IMR-90 (cell line): ENCODE results near the gene MTR. TPM values are rescaled to one million over a fixed set of nuclear protein-coding genes. Genes with fewer than 3 reads are reported as not detected.

ENCODE experiments used
- ATAC-seq: fragments of 200-7000 bp; cut with Tn5 transposase; 2 replicates; pipeline ENCODE4 v1.9.1; 2020; ENCODE audit warnings: low read depth, mild to moderate bottlenecking, moderate library complexity
- BruUV-seq: library from RNA; stranded (reverse); fragments of 400-500 nt; replicated peaks from 2 replicates; lab custom pipeline; 2021; lab: Mats Ljungman, UMichigan
- CTCF ChIA-PET: fragments of 300-600 bp; formaldehyde crosslinking; extraction: SDS; loops from one replicate; lab custom pipeline; 2021; ENCODE audit warnings: antibody characterized with exemption; lab: Yijun Ruan, JAX
- POLR2A ChIA-PET: fragments of 300-600 bp; sonication (Branson Sonifier 250); formaldehyde crosslinking; loops from one replicate; lab custom pipeline; 2022; ENCODE audit warnings: antibody characterized with exemption; ENCODE audit not compliant: unreplicated experiment; lab: Charles Lee
- DNase-seq: peaks from one replicate; pipeline ENCODE4 v3.0.0; 2013
- H2AFZ ChIP-seq: replicated peaks from 2 replicates; pipeline ENCODE3; 2013; ENCODE audit warnings: low read length, mild to moderate bottlenecking; ENCODE audit not compliant: poor library complexity
- H2AK5ac ChIP-seq: 2 replicates; pipeline ENCODE4 v1.6.1; 2013; ENCODE audit warnings: low read depth, low read length, inconsistent platforms
- H2AK9ac ChIP-seq: replicated peaks from 2 replicates; pipeline ENCODE3; 2013; ENCODE audit warnings: mild to moderate bottlenecking, low read depth, low read length, moderate library complexity; ENCODE audit not compliant: poor library complexity
- H2BK120ac ChIP-seq: 2 replicates; pipeline ENCODE4 v1.6.1; 2013; ENCODE audit warnings: low read depth, low read length, inconsistent platforms
- H2BK15ac ChIP-seq: 3 replicates; pipeline ENCODE4 v1.6.1; 2013; ENCODE audit warnings: low read depth, low read length, inconsistent platforms
- H2BK20ac ChIP-seq: 2 replicates; pipeline ENCODE4 v1.6.1; 2013; ENCODE audit warnings: low read depth, mild to moderate bottlenecking, inconsistent platforms, low read length, moderate library complexity
- H2BK5ac ChIP-seq: 2 replicates; pipeline ENCODE4 v1.6.1; 2013; ENCODE audit warnings: mild to moderate bottlenecking, low read depth, low read length, inconsistent platforms; ENCODE audit not compliant: poor library complexity, severe bottlenecking
- H3K14ac ChIP-seq: replicated peaks from 2 replicates; pipeline ENCODE4 v1.6.1; 2013; ENCODE audit warnings: low read depth, low read length, inconsistent platforms
- H3K18ac ChIP-seq: 2 replicates; pipeline ENCODE4 v1.6.1; 2013; ENCODE audit warnings: low read depth, low read length, control low read depth
- H3K23ac ChIP-seq: 2 replicates; pipeline ENCODE4 v1.6.1; 2013; ENCODE audit warnings: low read depth, low read length, inconsistent platforms
- H3K27ac ChIP-seq: 2 replicates; pipeline ENCODE4 v1.5.1; 2013; ENCODE audit warnings: mild to moderate bottlenecking, control low read depth, low read length; ENCODE audit not compliant: insufficient read depth
- H3K27me3 ChIP-seq: 2 replicates; pipeline ENCODE4 v1.6.1; 2013; ENCODE audit warnings: low read length; ENCODE audit not compliant: control insufficient read depth, insufficient read depth
- H3K36me3 ChIP-seq: 2 replicates; pipeline ENCODE4 v1.6.1; 2013; ENCODE audit warnings: low read length, mixed read lengths; ENCODE audit not compliant: control insufficient read depth, insufficient read depth
- H3K4ac ChIP-seq: 2 replicates; pipeline ENCODE4 v1.6.1; 2013; ENCODE audit warnings: low read depth, low read length, inconsistent platforms
- H3K4me1 ChIP-seq: 2 replicates; pipeline ENCODE4 v1.6.1; 2013; ENCODE audit warnings: low read length, mixed read lengths; ENCODE audit not compliant: control insufficient read depth, insufficient read depth
- H3K4me2 ChIP-seq: 2 replicates; pipeline ENCODE4 v1.6.1; 2013; ENCODE audit warnings: low read depth, mild to moderate bottlenecking, control low read depth, low read length, moderate library complexity
- H3K4me3 ChIP-seq: 2 replicates; pipeline ENCODE4 v1.5.1; 2013; ENCODE audit warnings: low read depth, mild to moderate bottlenecking, control low read depth, low read length, moderate library complexity; ENCODE audit not compliant: insufficient read depth
- H3K56ac ChIP-seq: 2 replicates; pipeline ENCODE4 v1.6.1; 2013; ENCODE audit warnings: low read length, inconsistent platforms; ENCODE audit not compliant: insufficient read depth; ENCODE audit errors: extremely low read depth
- H3K79me1 ChIP-seq, 2 experiments: 2 replicates each; pipeline ENCODE4 v1.6.1; 2013; ENCODE audit warnings: low read length in 2 of 2, inconsistent platforms in 1 of 2, low read depth in 1 of 2
- H3K9ac ChIP-seq: 2 replicates; pipeline ENCODE4 v1.6.1; 2013; ENCODE audit warnings: low read depth, low read length, control low read depth
- H3K9me1 ChIP-seq: 2 replicates; pipeline ENCODE4 v1.6.1; 2013; ENCODE audit warnings: low read length, inconsistent platforms; ENCODE audit not compliant: insufficient read depth
- H3K9me3 ChIP-seq: 2 replicates; pipeline ENCODE4 v1.6.1; 2013; ENCODE audit warnings: low read length; ENCODE audit not compliant: control insufficient read depth, insufficient read depth
- H4K20me1 ChIP-seq: 2 replicates; pipeline ENCODE4 v1.6.1; 2013; ENCODE audit warnings: low read length, inconsistent platforms; ENCODE audit not compliant: insufficient read depth
- H4K5ac ChIP-seq: 2 replicates; pipeline ENCODE4 v1.6.1; 2013; ENCODE audit warnings: mild to moderate bottlenecking, low read depth, low read length, control low read depth
- H4K8ac ChIP-seq, 2 experiments: 2 replicates each; pipeline ENCODE4 v1.6.1; 2013; ENCODE audit warnings: low read depth in 2 of 2, low read length in 2 of 2, control low read depth in 1 of 2, inconsistent platforms in 1 of 2
- H4K91ac ChIP-seq: 2 replicates; pipeline ENCODE4 v1.6.1; 2013; ENCODE audit warnings: low read depth, low read length, inconsistent platforms; ENCODE audit not compliant: insufficient read depth
- BHLHE40 ChIP-seq: fragments of 150-350 bp; IDR thresholded peaks from 2 replicates; pipeline ENCODE4 v1.6.1; 2016; ENCODE audit warnings: mild to moderate bottlenecking, low read depth, low read length
- CEBPB ChIP-seq: IDR thresholded peaks from 2 replicates; pipeline ENCODE4 v1.6.1; 2012; ENCODE audit warnings: low read depth, low read length, improper control_type of control experiment
- CHD1 ChIP-seq: IDR thresholded peaks from 2 replicates; pipeline ENCODE4 v1.6.1; 2012; ENCODE audit warnings: low read depth, low read length, improper control_type of control experiment
- CTCF ChIP-seq: conservative IDR thresholded peaks from 2 replicates; pipeline ENCODE4 v1.5.1; 2012; ENCODE audit warnings: mild to moderate bottlenecking, low read depth, low read length, improper control_type of control experiment
- ELK1 ChIP-seq: fragments of 150-350 bp; IDR thresholded peaks from 2 replicates; pipeline ENCODE4 v1.6.1; 2016; ENCODE audit warnings: low read depth, mild to moderate bottlenecking, low read length, moderate library complexity, borderline replicate concordance
- FOS ChIP-seq: fragments of 150-350 bp; IDR thresholded peaks from 2 replicates; pipeline ENCODE4 v1.6.1; 2016; ENCODE audit warnings: low read depth, low read length
- MAFK ChIP-seq: IDR thresholded peaks from 2 replicates; pipeline ENCODE4 v1.6.1; 2012; ENCODE audit warnings: low read depth, low read length, improper control_type of control experiment
- MAZ ChIP-seq: IDR thresholded peaks from 2 replicates; pipeline ENCODE4 v1.6.1; 2012; ENCODE audit warnings: low read depth, mild to moderate bottlenecking, low read length, improper control_type of control experiment, moderate library complexity, borderline replicate concordance
- MXI1 ChIP-seq: IDR thresholded peaks from 2 replicates; pipeline ENCODE4 v1.6.1; 2012; ENCODE audit warnings: low read depth, mild to moderate bottlenecking, low read length, moderate library complexity, borderline replicate concordance
- NFE2L2 ChIP-seq: fragments of 150-350 bp; IDR thresholded peaks from 2 replicates; pipeline ENCODE4 v1.6.1; 2016; ENCODE audit warnings: low read depth, mild to moderate bottlenecking, low read length
- POLR2A ChIP-seq: IDR thresholded peaks from 2 replicates; pipeline ENCODE4 v1.6.1; 2012; ENCODE audit warnings: mild to moderate bottlenecking, low read depth, low read length
- RAD21 ChIP-seq: IDR thresholded peaks from 2 replicates; pipeline ENCODE4 v1.6.1; 2012; ENCODE audit warnings: low read length, improper control_type of control experiment
- RCOR1 ChIP-seq: IDR thresholded peaks from 2 replicates; pipeline ENCODE4 v1.6.1; 2012; ENCODE audit warnings: mild to moderate bottlenecking, low read length, improper control_type of control experiment; ENCODE audit not compliant: insufficient replicate concordance
- RFX5 ChIP-seq: IDR thresholded peaks from 2 replicates; pipeline ENCODE4 v1.8.0; 2012; ENCODE audit warnings: low read depth, mild to moderate bottlenecking, low read length, moderate library complexity
- SMC3 ChIP-seq: fragments of 150-350 bp; IDR thresholded peaks from 2 replicates; pipeline ENCODE4 v1.6.1; 2016; ENCODE audit warnings: low read depth, mild to moderate bottlenecking, antibody characterized with exemption, low read length, moderate library complexity
- USF2 ChIP-seq: fragments of 150-350 bp; IDR thresholded peaks from 2 replicates; pipeline ENCODE4 v1.6.1; 2017; ENCODE audit warnings: mild to moderate bottlenecking, antibody characterized with exemption, low read length, low read depth
- WGBS, 2 experiments: methylation state at CpG; one replicate each; pipeline versions ENCODE4 v1.1.5 to v1.1.7; 2013; ENCODE audit warnings: missing lambda C conversion rate in 2 of 2; ENCODE audit not compliant: insufficient read length in 1 of 2; ENCODE audit errors: extremely low coverage in 2 of 2; 5-methylcytosine and 5-hydroxymethylcytosine counted together
- dilution Hi-C: fragments of 300-500 bp; cut with HindIII; formaldehyde crosslinking; loops from one replicate; pipeline ENCODE4 v1.14.3; 2018; ENCODE audit warnings: low sequenced_read_pairs; ENCODE audit not compliant: unreplicated experiment
- in situ Hi-C: fragments of 300-500 bp; cut with MboI; formaldehyde crosslinking; loops from 3 replicates; pipeline ENCODE4 v1.14.3; 2019; ENCODE audit warnings: low sequenced_read_pairs, inconsistent platforms, mixed read lengths
- intact Hi-C: fragments of 100-400 bp; cut with micrococcal nuclease; formaldehyde crosslinking; loops from 2 replicates; pipeline ENCODE4 v1.10.0; 2022
- polyA plus RNA-seq, 3 experiments: library from polyadenylated mRNA; depleted of rRNA; stranded (reverse); fragments of >200 nt; gene quantifications; 2 replicates each; pipeline ENCODE4 v1.2.3, GENCODE V29; 2012; ENCODE audit warnings: low replicate concordance in 1 of 3
- total RNA-seq: library from RNA; depleted of rRNA; stranded (reverse); fragments of >200 nt; gene quantifications from 2 replicates; pipeline ENCODE4 v1.2.3, GENCODE V29; 2012

MTR gene
- total and polyA plus RNA-seq, 2 of the 4 experiments (the other 2 are of a cell fraction), result 7.7 to 31.0 TPM

- Histone ChIP-seq H2AFZ (no peak overlapping the region), H4K5ac (no peak overlapping the region), H4K91ac (no peak overlapping the region), H4K20me1 (no peaks in the 10 kb centered on the region), H3K27ac (no peak overlapping the region), H3K18ac (no peak overlapping the region), H3K14ac (no peak overlapping the region), H2BK5ac (no peak overlapping the region), H2AK5ac (no peak overlapping the region), H3K4ac (no peak overlapping the region), H2BK20ac (no peak overlapping the region), H2BK15ac (no peak overlapping the region), H3K56ac (no peak overlapping the region), H3K4me2 (no peak overlapping the region), H3K4me3 (no peak overlapping the region), H3K23ac (no peak overlapping the region), H4K8ac (no peak overlapping the region), H3K9me3 (no peaks in the 10 kb centered on the region), H3K79me1 (no peaks in the 10 kb centered on the region), H3K36me3 (no peaks in the 10 kb centered on the region), H2AK9ac (no peak overlapping the region), H3K27me3 (no peaks in the 10 kb centered on the region), H2BK120ac (no peak overlapping the region), H3K9me1 (no peaks in the 10 kb centered on the region), H3K4me1 (no peaks in the 10 kb centered on the region), H3K9ac (no peak overlapping the region)
- DNase-seq (no peak), ATAC-seq (no peak)
- ChIA-PET CTCF (interaction anchor here (0.6 to 1.1 kb wide), 5 partner anchors 9 to 769 kb away, joined by 3 to 4 read pairs (median 3); no protein-coding TSS in a partner anchor), POLR2A (no interaction called here)
- intact Hi-C loops, result loop anchor here (2.0 to 10.0 kb wide), 2 partner anchors 139 to 809 kb away; no protein-coding TSS in a partner anchor
- dilution Hi-C loops, result no loop called here
- in situ Hi-C loops, result loop anchor here (10.0 to 25.0 kb wide), 2 partner anchors 633 to 811 kb away; no protein-coding TSS in a partner anchor
- no TSS peak for BruUV-seq
- WGBS, 2 experiments, result 91% methylated on average over 6 of the region's 14 CpGs; no CpG with 5 or more reads in 1 of the 2 experiments
- TF ChIP-seq MAZ (no peak), CEBPB (no peak), SMC3 (no peak), CHD1 (no peak), USF2 (no peak), ELK1 (no peak), FOS (no peak), CTCF (no peak), RFX5 (no peak), BHLHE40 (no peak), RAD21 (no peak), POLR2A (no peak), NFE2L2 (no peak), MXI1 (no peak), RCOR1 (no peak), MAFK (no peak)
Measured at GRCh38 chr1:236753964-236754363, 41.1 kb upstream of the MTR start.
